ENCODE results near the gene SPARCL1. TPM values are rescaled to one million over a fixed set of nuclear protein-coding genes. Genes with fewer than 3 reads are reported as not detected.
"Not testable (repeated sequence)": the region's sequence is repeated elsewhere in the genome, so short reads cannot be mapped to it uniquely, and the experiment has no call there.

SPARCL1 gene
- total RNA-seq, 1 donor from 2014 or later = 6.3 TPM

GRCh38 chr4:87491436-87491835 is 37.7 kb downstream of the SPARCL1 start:
- H3K4me3 Mint-ChIP-seq = no peak overlapping the region
- H3K36me3 Mint-ChIP-seq = peaks cover 20% of the 10 kb centered on the region
- peaks cover 24% of the 10 kb centered on the region for H3K9me3 Mint-ChIP-seq
- TF ChIP-seq, protein P1, sequence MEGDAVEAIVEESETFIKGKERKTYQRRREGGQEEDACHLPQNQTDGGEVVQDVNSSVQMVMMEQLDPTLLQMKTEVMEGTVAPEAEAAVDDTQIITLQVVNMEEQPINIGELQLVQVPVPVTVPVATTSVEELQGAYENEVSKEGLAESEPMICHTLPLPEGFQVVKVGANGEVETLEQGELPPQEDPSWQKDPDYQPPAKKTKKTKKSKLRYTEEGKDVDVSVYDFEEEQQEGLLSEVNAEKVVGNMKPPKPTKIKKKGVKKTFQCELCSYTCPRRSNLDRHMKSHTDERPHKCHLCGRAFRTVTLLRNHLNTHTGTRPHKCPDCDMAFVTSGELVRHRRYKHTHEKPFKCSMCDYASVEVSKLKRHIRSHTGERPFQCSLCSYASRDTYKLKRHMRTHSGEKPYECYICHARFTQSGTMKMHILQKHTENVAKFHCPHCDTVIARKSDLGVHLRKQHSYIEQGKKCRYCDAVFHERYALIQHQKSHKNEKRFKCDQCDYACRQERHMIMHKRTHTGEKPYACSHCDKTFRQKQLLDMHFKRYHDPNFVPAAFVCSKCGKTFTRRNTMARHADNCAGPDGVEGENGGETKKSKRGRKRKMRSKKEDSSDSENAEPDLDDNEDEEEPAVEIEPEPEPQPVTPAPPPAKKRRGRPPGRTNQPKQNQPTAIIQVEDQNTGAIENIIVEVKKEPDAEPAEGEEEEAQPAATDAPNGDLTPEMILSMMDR (IDR thresholded peaks at IDR 0.05; ENCODE audit: unreplicated experiment) = no peak
- H3K27ac Mint-ChIP-seq = no peak overlapping the region
- no peaks in the 10 kb centered on the region for H3K27me3 Mint-ChIP-seq (ENCODE audit: low read depth)
- no peak for DNase-seq (ENCODE audit: low spot score in 2 of 2, unreplicated experiment in 2 of 2)
- peaks cover 2% of the 10 kb centered on the region for H3K4me1 Mint-ChIP-seq

GRCh38 chr4:87490664-87491369 is 38.4 kb downstream of the SPARCL1 start:
- Mint-ChIP-seq H3K9me3 (peaks cover 30% of the 10 kb centered on the region), H3K4me3 (no peak overlapping the region), H3K4me1 (peaks cover 2% of the 10 kb centered on the region), H3K27ac (no peak overlapping the region), H3K36me3 (peaks cover 24% of the 10 kb centered on the region), H3K27me3 (ENCODE audit: low read depth) (no peaks in the 10 kb centered on the region)
- TF ChIP-seq, protein P1 (IDR thresholded peaks at IDR 0.05; ENCODE audit: unreplicated experiment) = no peak
- no peak for DNase-seq (ENCODE audit: low spot score in 2 of 2, unreplicated experiment in 2 of 2)

GRCh38 chr4:87489678-87490077 is 39.5 kb downstream of the SPARCL1 start:
- no peak overlapping the region for H3K27ac Mint-ChIP-seq
- peaks cover 2% of the 10 kb centered on the region for H3K4me1 Mint-ChIP-seq
- H3K36me3 Mint-ChIP-seq = peaks cover 28% of the 10 kb centered on the region
- H3K4me3 Mint-ChIP-seq = no peak overlapping the region
- no peaks in the 10 kb centered on the region for H3K27me3 Mint-ChIP-seq (ENCODE audit: low read depth)
- DNase-seq (ENCODE audit: low spot score in 2 of 2, unreplicated experiment in 2 of 2) = no peak
- TF ChIP-seq, protein P1 (IDR thresholded peaks at IDR 0.05; ENCODE audit: unreplicated experiment) = no peak
- peaks cover 39% of the 10 kb centered on the region for H3K9me3 Mint-ChIP-seq

- DNase-seq (ENCODE audit: low spot score in 2 of 2, unreplicated experiment in 2 of 2); H3K27me3 Mint-ChIP-seq (ENCODE audit: low read depth); H3K4me3 Mint-ChIP-seq; H3K27ac Mint-ChIP-seq; H3K4me1 Mint-ChIP-seq: not testable (repeated sequence)
- H3K9me3 Mint-ChIP-seq = peaks cover 43% of the 10 kb centered on the region
- peaks cover 31% of the 10 kb centered on the region for H3K36me3 Mint-ChIP-seq
These were observed 40.5 kb downstream of the SPARCL1 start for GRCh38 chr4:87488666-87489065.

DNA sequence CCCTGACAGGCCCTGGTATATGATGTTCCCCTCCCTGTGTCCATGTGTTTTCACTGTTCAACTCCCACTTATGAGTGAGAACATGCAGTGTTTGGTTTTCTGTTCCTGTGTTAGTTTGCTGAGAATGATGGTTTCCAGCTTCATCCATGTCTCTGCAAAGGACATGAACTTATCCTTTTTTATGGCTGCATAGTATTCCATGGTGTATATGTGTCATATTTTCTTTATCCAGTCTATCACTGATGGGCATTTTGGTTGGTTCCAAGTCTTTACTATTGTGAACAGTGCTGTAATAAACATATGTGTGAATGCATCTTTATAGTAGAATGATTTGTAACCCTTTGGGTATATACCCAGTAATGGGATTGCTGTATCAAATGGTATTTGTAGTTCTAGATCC is 45.9 kb downstream of the SPARCL1 start:
- not testable (repeated sequence) for H3K27ac Mint-ChIP-seq; DNase-seq (ENCODE audit: low spot score in 2 of 2, unreplicated experiment in 2 of 2); H3K4me3 Mint-ChIP-seq; H3K4me1 Mint-ChIP-seq; H3K27me3 Mint-ChIP-seq (ENCODE audit: low read depth)
- peaks cover 28% of the 10 kb centered on the region for H3K36me3 Mint-ChIP-seq
- peaks cover 46% of the 10 kb centered on the region for H3K9me3 Mint-ChIP-seq

GRCh38 chr4:87481377-87481776 is 47.8 kb downstream of the SPARCL1 start:
- peaks cover 30% of the 10 kb centered on the region for H3K9me3 Mint-ChIP-seq
- no peak overlapping the region for H3K27ac Mint-ChIP-seq
- DNase-seq (ENCODE audit: low spot score in 2 of 2, unreplicated experiment in 2 of 2) = no peak
- no peak overlapping the region for H3K4me3 Mint-ChIP-seq
- H3K36me3 Mint-ChIP-seq = peaks cover 19% of the 10 kb centered on the region
- TF ChIP-seq, protein P1 (IDR thresholded peaks at IDR 0.05; ENCODE audit: unreplicated experiment) = no peak
- no peaks in the 10 kb centered on the region for H3K4me1 Mint-ChIP-seq
- no peaks in the 10 kb centered on the region for H3K27me3 Mint-ChIP-seq (ENCODE audit: low read depth)
